HepG2 (cell line): ENCODE measurements around the gene KLF16. TPM values are rescaled to one million over a fixed set of nuclear protein-coding genes. Genes with fewer than 3 reads are reported as not detected.
A peak's percentile ranks its signal among the peaks of the same experiment; 100 is the strongest.

ENCODE experiments used
- ELK4 ChIP-seq: sonication (generic); formaldehyde crosslinking; IDR thresholded peaks from 2 replicates; pipeline ENCODE4 v1.9.0; 2021; ENCODE audit warnings: missing genetic modification reagents, borderline replicate concordance
- HES4 ChIP-seq: sonication (generic); formaldehyde crosslinking; IDR thresholded peaks from 2 replicates; pipeline ENCODE4 v1.9.0; 2021; ENCODE audit warnings: mild to moderate bottlenecking, missing genetic modification reagents, borderline replicate concordance
- HNRNPUL1 ChIP-seq: fragments of 200-400 bp; formaldehyde crosslinking; IDR thresholded peaks from 2 replicates; pipeline ENCODE4 v1.6.1; 2017; ENCODE audit warnings: low read depth, mild to moderate bottlenecking, low read length, moderate library complexity
- IKZF1 ChIP-seq: fragments of 450-650 bp; IDR thresholded peaks from 2 replicates; pipeline ENCODE4 v1.7.1; 2016
- MTA1 ChIP-seq: sonication (generic); formaldehyde crosslinking; IDR thresholded peaks from 2 replicates; pipeline ENCODE4 v1.4.0; 2020; ENCODE audit warnings: missing genetic modification reagents, mild to moderate bottlenecking, borderline replicate concordance
- ONECUT2 ChIP-seq: sonication (generic); formaldehyde crosslinking; IDR thresholded peaks from 2 replicates; pipeline ENCODE4 v1.4.0; 2020; ENCODE audit warnings: missing genetic modification reagents
- RNF2 ChIP-seq: fragments of 450-650 bp; conservative IDR thresholded peaks from 2 replicates; pipeline ENCODE4 v1.6.1; 2016; ENCODE audit warnings: low read depth
- SIN3B ChIP-seq: fragments of 150-350 bp; IDR thresholded peaks from 2 replicates; pipeline ENCODE4 v1.6.1; 2014; ENCODE audit warnings: low read length
- SMAD1 ChIP-seq: sonication (generic); formaldehyde crosslinking; IDR thresholded peaks from 2 replicates; pipeline ENCODE4 v1.4.0; 2020; ENCODE audit warnings: missing genetic modification reagents, low read depth, mild to moderate bottlenecking, borderline replicate concordance
- SMAD3 ChIP-seq: sonication (generic); formaldehyde crosslinking; IDR thresholded peaks from 2 replicates; pipeline ENCODE4 v1.4.0; 2020; ENCODE audit warnings: missing genetic modification reagents
- SNAPC2 ChIP-seq: sonication (generic); formaldehyde crosslinking; IDR thresholded peaks from 2 replicates; pipeline ENCODE4 v1.8.1; 2022; ENCODE audit warnings: mild to moderate bottlenecking, missing genetic modification reagents
- SSRP1 ChIP-seq: IDR thresholded peaks from 2 replicates; pipeline ENCODE4 v1.6.1; 2016; ENCODE audit warnings: control low read depth
- STAT5B ChIP-seq: sonication (generic); formaldehyde crosslinking; IDR thresholded peaks from 2 replicates; pipeline ENCODE4 v1.4.0; 2020; ENCODE audit warnings: missing genetic modification reagents
- THAP11 ChIP-seq: IDR thresholded peaks from 2 replicates; pipeline ENCODE4 v1.6.1; 2016; ENCODE audit warnings: missing biosample characterization, missing genetic modification reagents
- ZBTB1 ChIP-seq: sonication (generic); formaldehyde crosslinking; IDR thresholded peaks from 2 replicates; pipeline ENCODE4 v1.4.0; 2020; ENCODE audit warnings: missing genetic modification reagents, borderline replicate concordance
- ZBTB2 ChIP-seq: sonication (generic); formaldehyde crosslinking; IDR thresholded peaks from 2 replicates; pipeline ENCODE4 v1.8.0; 2022; ENCODE audit warnings: low read depth, missing genetic modification reagents
- ZBTB7A ChIP-seq: sonication (generic); formaldehyde crosslinking; IDR thresholded peaks from 2 replicates; pipeline ENCODE4 v1.8.0; 2022; ENCODE audit warnings: mild to moderate bottlenecking, missing genetic modification reagents
- ZC3H4 ChIP-seq: sonication (generic); formaldehyde crosslinking; IDR thresholded peaks from 2 replicates; pipeline ENCODE4 v1.4.0; 2020; ENCODE audit warnings: missing genetic modification reagents, borderline replicate concordance
- ZNF333 ChIP-seq: sonication (generic); formaldehyde crosslinking; IDR thresholded peaks from 2 replicates; pipeline ENCODE4 v1.4.0; 2020; ENCODE audit warnings: mild to moderate bottlenecking, missing genetic modification reagents, borderline replicate concordance
- polyA plus RNA-seq, 8 experiments: library from polyadenylated mRNA; depleted of rRNA in 3 of 8; stranded (reverse) in 7 of 8; unstranded in 1 of 8; fragments of >200 nt; fragmentation: Illumina TruSeq in 4 of 8; extraction: Trizol in 4 of 8; gene quantifications; 2 replicates each; pipeline versions ENCODE4 v1.2.1 to v1.2.3, GENCODE V29; 2011 to 2016; ENCODE audit warnings: low read depth in 4 of 8, missing spikeins in 1 of 8, mixed read lengths in 1 of 8; ENCODE audit not compliant: insufficient read depth in 1 of 8
- total RNA-seq, 5 experiments: library from RNA; depleted of rRNA; stranded (reverse); fragments of >200 nt; fragmentation: Illumina TruSeq; extraction: Trizol; gene quantifications; 2 replicates each; pipeline ENCODE4 v1.2.3, GENCODE V29; 2016; ENCODE audit warnings: low read depth in 1 of 5
- TF ChIP-seq, protein P1 (sequence below): sonication (generic); formaldehyde crosslinking; IDR thresholded peaks from 2 replicates; pipeline ENCODE4 v1.5.0; 2020; ENCODE audit warnings: mild to moderate bottlenecking, low read depth, missing genetic modification reagents, borderline replicate concordance
- TF ChIP-seq, protein P2 (sequence below): sonication (generic); formaldehyde crosslinking; IDR thresholded peaks from 2 replicates; pipeline ENCODE4 v1.9.0; 2021; ENCODE audit warnings: missing genetic modification reagents, borderline replicate concordance
- TF ChIP-seq, protein P3 (sequence below): sonication (generic); formaldehyde crosslinking; IDR thresholded peaks from 2 replicates; pipeline ENCODE4 v1.5.1; 2020; ENCODE audit warnings: missing genetic modification reagents, mild to moderate bottlenecking, borderline replicate concordance

The KLF16 gene
- total and polyA plus RNA-seq, 2 of the 13 experiments (the other 11 are each of a cell fraction or from before 2014, with no cell fraction given): 3.5 to 6.7 TPM

DNA sequence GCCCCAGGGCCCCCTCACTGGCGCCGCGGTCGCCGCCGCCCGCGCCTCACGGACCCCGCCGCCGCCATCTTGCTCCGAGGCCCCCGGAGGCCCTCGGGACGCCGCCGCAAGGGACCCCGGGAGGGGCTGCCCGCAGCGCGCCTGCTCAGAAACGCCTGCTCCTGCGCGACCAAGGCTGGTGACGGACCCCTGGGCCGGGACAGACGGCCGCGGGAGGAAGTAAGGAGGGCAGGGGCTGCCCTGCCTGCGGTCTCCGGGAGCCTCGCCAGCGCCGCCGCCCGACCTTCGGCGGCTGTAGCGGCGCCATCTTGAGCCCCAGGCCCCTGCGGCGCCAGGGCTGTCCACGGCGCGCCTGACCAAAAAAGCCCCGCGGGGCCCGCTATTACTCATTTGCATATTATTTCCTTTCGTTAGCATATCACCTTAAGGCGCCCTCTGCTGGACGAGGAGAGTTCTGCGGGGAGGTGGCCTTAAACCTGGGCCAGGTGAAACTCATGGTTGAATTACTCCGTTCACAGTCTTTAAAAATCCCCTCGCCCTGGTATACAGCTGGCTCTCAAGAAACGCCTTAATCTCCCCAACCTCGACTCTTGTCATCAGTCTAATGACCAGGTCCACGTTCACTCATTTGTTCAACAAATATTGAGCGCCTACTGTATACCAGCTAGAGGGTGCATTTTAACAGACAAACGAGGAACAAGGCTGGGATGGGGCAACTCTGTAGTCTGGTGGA is 14.8 kb downstream of the KLF16 start, which contains the start of gene REXO1 (continued):
- TF ChIP-seq IKZF1 (no peak), ELK4 (no peak), ZBTB7A (CRISPR knock-in tag) (no peak), STAT5B (CRISPR knock-in tag) (no peak), ZBTB2 (peak; percentile 49; the same call in 1 of the 2 replicates), ZNF333 (CRISPR knock-in tag) (no peak), SIN3B (peak; percentile 62; the same call in 1 of the 2 replicates), THAP11 (peak; percentile 87), SMAD1 (CRISPR knock-in tag) (no peak), MTA1 (CRISPR knock-in tag) (no peak), ZBTB1 (CRISPR knock-in tag) (no peak), ZC3H4 (CRISPR knock-in tag) (no peak), SMAD3 (peak; percentile 21; the same call in 1 of the 2 replicates), HES4 (peak; percentile 62; the same call in 1 of the 2 replicates), HNRNPUL1 (no peak), RNF2 (no peak), ONECUT2 (no peak), SSRP1 (CRISPR knock-in tag) (no peak), SNAPC2 (CRISPR knock-in tag) (no peak)
- TF ChIP-seq, protein P1, sequence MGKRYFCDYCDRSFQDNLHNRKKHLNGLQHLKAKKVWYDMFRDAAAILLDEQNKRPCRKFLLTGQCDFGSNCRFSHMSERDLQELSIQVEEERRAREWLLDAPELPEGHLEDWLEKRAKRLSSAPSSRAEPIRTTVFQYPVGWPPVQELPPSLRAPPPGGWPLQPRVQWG (CRISPR knock-in tag): no peak
- TF ChIP-seq, protein P2, sequence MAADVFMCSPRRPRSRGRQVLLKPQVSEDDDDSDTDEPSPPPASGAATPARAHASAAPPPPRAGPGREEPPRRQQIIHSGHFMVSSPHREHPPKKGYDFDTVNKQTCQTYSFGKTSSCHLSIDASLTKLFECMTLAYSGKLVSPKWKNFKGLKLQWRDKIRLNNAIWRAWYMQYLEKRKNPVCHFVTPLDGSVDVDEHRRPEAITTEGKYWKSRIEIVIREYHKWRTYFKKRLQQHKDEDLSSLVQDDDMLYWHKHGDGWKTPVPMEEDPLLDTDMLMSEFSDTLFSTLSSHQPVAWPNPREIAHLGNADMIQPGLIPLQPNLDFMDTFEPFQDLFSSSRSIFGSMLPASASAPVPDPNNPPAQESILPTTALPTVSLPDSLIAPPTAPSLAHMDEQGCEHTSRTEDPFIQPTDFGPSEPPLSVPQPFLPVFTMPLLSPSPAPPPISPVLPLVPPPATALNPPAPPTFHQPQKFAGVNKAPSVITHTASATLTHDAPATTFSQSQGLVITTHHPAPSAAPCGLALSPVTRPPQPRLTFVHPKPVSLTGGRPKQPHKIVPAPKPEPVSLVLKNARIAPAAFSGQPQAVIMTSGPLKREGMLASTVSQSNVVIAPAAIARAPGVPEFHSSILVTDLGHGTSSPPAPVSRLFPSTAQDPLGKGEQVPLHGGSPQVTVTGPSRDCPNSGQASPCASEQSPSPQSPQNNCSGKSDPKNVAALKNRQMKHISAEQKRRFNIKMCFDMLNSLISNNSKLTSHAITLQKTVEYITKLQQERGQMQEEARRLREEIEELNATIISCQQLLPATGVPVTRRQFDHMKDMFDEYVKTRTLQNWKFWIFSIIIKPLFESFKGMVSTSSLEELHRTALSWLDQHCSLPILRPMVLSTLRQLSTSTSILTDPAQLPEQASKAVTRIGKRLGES (CRISPR knock-in tag): no peak
- TF ChIP-seq, protein P3, sequence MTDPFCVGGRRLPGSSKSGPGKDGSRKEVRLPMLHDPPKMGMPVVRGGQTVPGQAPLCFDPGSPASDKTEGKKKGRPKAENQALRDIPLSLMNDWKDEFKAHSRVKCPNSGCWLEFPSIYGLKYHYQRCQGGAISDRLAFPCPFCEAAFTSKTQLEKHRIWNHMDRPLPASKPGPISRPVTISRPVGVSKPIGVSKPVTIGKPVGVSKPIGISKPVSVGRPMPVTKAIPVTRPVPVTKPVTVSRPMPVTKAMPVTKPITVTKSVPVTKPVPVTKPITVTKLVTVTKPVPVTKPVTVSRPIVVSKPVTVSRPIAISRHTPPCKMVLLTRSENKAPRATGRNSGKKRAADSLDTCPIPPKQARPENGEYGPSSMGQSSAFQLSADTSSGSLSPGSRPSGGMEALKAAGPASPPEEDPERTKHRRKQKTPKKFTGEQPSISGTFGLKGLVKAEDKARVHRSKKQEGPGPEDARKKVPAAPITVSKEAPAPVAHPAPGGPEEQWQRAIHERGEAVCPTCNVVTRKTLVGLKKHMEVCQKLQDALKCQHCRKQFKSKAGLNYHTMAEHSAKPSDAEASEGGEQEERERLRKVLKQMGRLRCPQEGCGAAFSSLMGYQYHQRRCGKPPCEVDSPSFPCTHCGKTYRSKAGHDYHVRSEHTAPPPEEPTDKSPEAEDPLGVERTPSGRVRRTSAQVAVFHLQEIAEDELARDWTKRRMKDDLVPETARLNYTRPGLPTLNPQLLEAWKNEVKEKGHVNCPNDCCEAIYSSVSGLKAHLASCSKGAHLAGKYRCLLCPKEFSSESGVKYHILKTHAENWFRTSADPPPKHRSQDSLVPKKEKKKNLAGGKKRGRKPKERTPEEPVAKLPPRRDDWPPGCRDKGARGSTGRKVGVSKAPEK: no peak
